Memory B cell (primary cell): ENCODE data around the gene CDADC1.

ENCODE experiments used
- ATAC-seq: fragments of 150-1000 bp; cut with Tn5 transposase; 2 replicates; pipeline ENCODE4 v1.10.0; 2021; ENCODE audit warnings: low read depth, mild to moderate bottlenecking, moderate library complexity
- DNase-seq, 2 donors: peaks; one replicate each; pipeline ENCODE4 v3.0.0; 2022; ENCODE audit warnings: low spot score in 2 of 2
- H3K27ac Mint-ChIP-seq: one replicate; pipeline ENCODE4 v1.8.0; 2022; ENCODE audit warnings: mild to moderate bottlenecking, moderate library complexity, mixed read lengths
- H3K27me3 Mint-ChIP-seq: one replicate; pipeline ENCODE4 v1.8.0; 2022; ENCODE audit warnings: mixed read lengths
- H3K36me3 Mint-ChIP-seq: one replicate; pipeline ENCODE4 v1.8.0; 2022; ENCODE audit warnings: mild to moderate bottlenecking, mixed read lengths
- H3K4me1 Mint-ChIP-seq: one replicate; pipeline ENCODE4 v1.8.0; 2022; ENCODE audit warnings: mixed read lengths
- H3K4me3 Mint-ChIP-seq: one replicate; pipeline ENCODE4 v1.8.0; 2022; ENCODE audit warnings: mild to moderate bottlenecking, moderate library complexity, mixed read lengths
- H3K9me3 Mint-ChIP-seq: one replicate; pipeline ENCODE4 v1.8.0; 2022; ENCODE audit warnings: mixed read lengths

The CDADC1 gene

GRCh38 chr13:49307365-49307764, 59.6 kb downstream of the CDADC1 start:
- H3K36me3 Mint-ChIP-seq, result peaks cover 4% of the 10 kb centered on the region
- DNase-seq, result no peak
- no peak for ATAC-seq
- H3K4me1 Mint-ChIP-seq, result peaks cover 7% of the 10 kb centered on the region
- H3K4me3 Mint-ChIP-seq, result no peak overlapping the region
- H3K27ac Mint-ChIP-seq, result no peak overlapping the region
- no peaks in the 10 kb centered on the region for H3K27me3 Mint-ChIP-seq
- H3K9me3 Mint-ChIP-seq, result no peaks in the 10 kb centered on the region

- ATAC-seq (no peak), DNase-seq (no peak)
- no peaks in the 10 kb centered on the region for H3K9me3 Mint-ChIP-seq
- no peak overlapping the region for H3K27ac Mint-ChIP-seq
- peaks cover 4% of the 10 kb centered on the region for H3K36me3 Mint-ChIP-seq
- H3K4me1 Mint-ChIP-seq, result peaks cover 4% of the 10 kb centered on the region
- H3K27me3 Mint-ChIP-seq, result no peaks in the 10 kb centered on the region
- no peak overlapping the region for H3K4me3 Mint-ChIP-seq
Measured at GRCh38 chr13:49308097-49308875, 60.6 kb downstream of the CDADC1 start.

DNA sequence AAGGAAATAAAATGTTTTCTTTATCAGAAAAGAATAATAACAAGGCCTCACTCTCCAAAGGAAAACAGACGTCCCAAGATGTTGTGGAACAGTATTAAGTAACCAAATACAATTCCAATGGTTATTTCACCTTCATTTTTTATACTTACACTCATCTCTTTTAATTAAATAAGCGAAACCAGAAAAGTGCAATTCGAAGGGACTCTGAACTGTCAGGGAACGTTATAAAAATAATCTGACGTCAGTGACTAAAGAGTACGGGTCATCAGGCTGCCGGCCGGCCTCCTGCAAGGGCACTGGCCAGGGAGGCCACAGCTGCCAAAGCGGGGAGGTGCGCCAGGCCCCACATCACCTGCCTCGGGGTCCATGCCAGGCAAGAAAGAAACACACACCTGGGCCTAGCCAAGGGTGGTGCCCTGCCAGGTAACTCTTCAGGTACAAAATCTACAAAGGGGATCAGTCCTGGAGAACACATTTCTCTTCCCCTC, 61.2 kb downstream of the CDADC1 start:
- no peak for ATAC-seq
- DNase-seq, result no peak
- Mint-ChIP-seq H3K4me3 (no peak overlapping the region), H3K4me1 (peaks cover 2% of the 10 kb centered on the region), H3K36me3 (peaks cover 4% of the 10 kb centered on the region), H3K27ac (no peak overlapping the region), H3K27me3 (no peaks in the 10 kb centered on the region), H3K9me3 (no peaks in the 10 kb centered on the region)

GRCh38 chr13:49310251-49310650, 62.5 kb downstream of the CDADC1 start:
- ATAC-seq (no peak), DNase-seq (no peak)
- Mint-ChIP-seq H3K27ac (no peak overlapping the region), H3K4me1 (peaks cover 2% of the 10 kb centered on the region), H3K9me3 (no peaks in the 10 kb centered on the region), H3K27me3 (no peaks in the 10 kb centered on the region), H3K4me3 (no peak overlapping the region), H3K36me3 (peaks cover 4% of the 10 kb centered on the region)

- no peaks in the 10 kb centered on the region for H3K4me1 Mint-ChIP-seq
Measured at GRCh38 chr13:49311816-49312215, 64.1 kb downstream of the CDADC1 start.

GRCh38 chr13:49314344-49314882, 66.7 kb downstream of the CDADC1 start:
- Mint-ChIP-seq H3K27ac (no peak overlapping the region), H3K4me3 (no peak overlapping the region), H3K9me3 (no peaks in the 10 kb centered on the region), H3K36me3 (peaks cover 7% of the 10 kb centered on the region), H3K4me1 (no peaks in the 10 kb centered on the region), H3K27me3 (no peaks in the 10 kb centered on the region)
- DNase-seq (no peak), ATAC-seq (no peak)

More at GRCh38 chr13:49311816-49312215, 64.1 kb downstream of the CDADC1 start:
- no peaks in the 10 kb centered on the region for H3K27me3 Mint-ChIP-seq
- H3K27ac Mint-ChIP-seq, result no peak overlapping the region
- DNase-seq (no peak), ATAC-seq (no peak)
- H3K9me3 Mint-ChIP-seq, result no peaks in the 10 kb centered on the region
- no peak overlapping the region for H3K4me3 Mint-ChIP-seq
- peaks cover 4% of the 10 kb centered on the region for H3K36me3 Mint-ChIP-seq

GRCh38 chr13:49315036-49315565, 67.4 kb downstream of the CDADC1 start:
- ATAC-seq, result no peak
- H3K27ac Mint-ChIP-seq, result no peak overlapping the region
- peaks cover 3% of the 10 kb centered on the region for H3K4me1 Mint-ChIP-seq
- H3K9me3 Mint-ChIP-seq, result no peaks in the 10 kb centered on the region
- DNase-seq, result no peak
- no peak overlapping the region for H3K4me3 Mint-ChIP-seq
- peaks cover 3% of the 10 kb centered on the region for H3K36me3 Mint-ChIP-seq
- H3K27me3 Mint-ChIP-seq, result no peaks in the 10 kb centered on the region

GRCh38 chr13:49315756-49316482, 68.2 kb downstream of the CDADC1 start:
- H3K4me1 Mint-ChIP-seq, result peaks cover 10% of the 10 kb centered on the region

DNA sequence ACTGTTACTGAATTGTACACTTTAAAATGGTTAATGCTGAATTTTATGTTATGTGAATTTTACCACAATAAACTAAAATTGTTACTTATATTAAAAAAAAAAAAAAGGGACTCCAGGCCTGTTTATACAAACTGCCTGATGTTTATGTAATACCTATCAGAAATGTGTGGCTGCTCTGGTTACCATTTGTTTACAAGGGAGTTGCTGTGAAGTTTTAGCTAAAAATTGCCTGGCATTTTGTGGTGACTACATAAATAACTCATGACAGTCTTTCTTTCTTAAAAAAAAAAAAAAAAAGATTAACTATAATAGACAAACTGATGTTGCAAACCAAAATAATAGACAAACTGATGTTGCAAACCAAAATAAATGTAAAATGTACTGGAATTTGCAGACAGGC, 71.8 kb downstream of the CDADC1 start:
- Mint-ChIP-seq H3K4me1 (peaks cover 12% of the 10 kb centered on the region), H3K36me3 (peaks cover 3% of the 10 kb centered on the region), H3K4me3 (no peak overlapping the region), H3K27me3 (no peaks in the 10 kb centered on the region), H3K9me3 (no peaks in the 10 kb centered on the region), H3K27ac (no peak overlapping the region)
- ATAC-seq, result no peak
- no peak for DNase-seq

More at GRCh38 chr13:49315756-49316482, 68.2 kb downstream of the CDADC1 start:
- Mint-ChIP-seq H3K4me3 (no peak overlapping the region), H3K27ac (no peak overlapping the region), H3K36me3 (peaks cover 3% of the 10 kb centered on the region), H3K9me3 (no peaks in the 10 kb centered on the region), H3K27me3 (no peaks in the 10 kb centered on the region)
- ATAC-seq (no peak), DNase-seq (no peak)

DNA sequence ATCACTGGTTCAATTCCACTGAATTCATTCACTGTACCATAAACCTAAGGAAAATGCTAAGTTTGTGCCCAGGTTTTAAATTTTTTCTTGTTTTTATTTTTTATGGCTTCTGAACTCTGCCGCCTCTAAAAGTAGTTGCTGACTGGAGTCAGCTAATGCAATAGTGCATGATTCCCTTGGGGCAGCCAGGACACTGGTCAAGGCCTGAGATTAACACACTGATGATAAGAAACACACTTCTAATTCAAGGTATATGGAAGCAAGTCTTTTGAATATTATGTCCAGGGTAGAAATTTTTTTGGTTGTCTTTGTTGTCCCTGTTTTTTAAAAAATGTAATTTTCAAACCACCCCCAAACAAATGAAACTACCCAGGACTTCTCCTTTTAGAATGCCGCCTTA, 72.2 kb downstream of the CDADC1 start:
- Mint-ChIP-seq H3K9me3 (no peaks in the 10 kb centered on the region), H3K27ac (peak overlapping the region; percentile 48), H3K36me3 (peaks cover 3% of the 10 kb centered on the region), H3K4me1 (peaks cover 12% of the 10 kb centered on the region), H3K27me3 (no peaks in the 10 kb centered on the region), H3K4me3 (no peak overlapping the region)
- DNase-seq (no peak), ATAC-seq (no peak)

DNA sequence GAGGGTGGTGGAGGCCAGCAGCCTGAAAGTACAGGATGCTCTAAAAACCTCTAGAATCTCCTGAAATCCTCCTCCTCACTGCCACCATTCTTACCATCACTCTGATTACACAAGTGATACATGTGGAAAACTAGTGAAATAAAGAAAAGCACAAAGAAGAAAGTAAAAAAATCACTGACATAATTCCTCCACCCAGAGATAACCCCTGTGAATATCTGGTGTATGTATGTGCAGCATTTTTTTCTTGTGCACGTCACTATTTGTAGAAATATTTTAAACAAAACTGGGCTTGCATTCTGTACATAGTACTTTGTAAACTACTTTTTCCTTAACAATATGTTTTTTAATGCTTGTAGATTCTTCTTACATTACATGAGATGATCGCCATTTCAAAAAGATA, 73.2 kb downstream of the CDADC1 start:
- no peak overlapping the region for H3K4me3 Mint-ChIP-seq
- no peaks in the 10 kb centered on the region for H3K9me3 Mint-ChIP-seq
- H3K27ac Mint-ChIP-seq, result peak overlapping the region; percentile 48
- DNase-seq (no peak), ATAC-seq (no peak)
- H3K27me3 Mint-ChIP-seq, result no peaks in the 10 kb centered on the region
- H3K4me1 Mint-ChIP-seq, result peaks cover 12% of the 10 kb centered on the region
- peaks cover 3% of the 10 kb centered on the region for H3K36me3 Mint-ChIP-seq

DNA sequence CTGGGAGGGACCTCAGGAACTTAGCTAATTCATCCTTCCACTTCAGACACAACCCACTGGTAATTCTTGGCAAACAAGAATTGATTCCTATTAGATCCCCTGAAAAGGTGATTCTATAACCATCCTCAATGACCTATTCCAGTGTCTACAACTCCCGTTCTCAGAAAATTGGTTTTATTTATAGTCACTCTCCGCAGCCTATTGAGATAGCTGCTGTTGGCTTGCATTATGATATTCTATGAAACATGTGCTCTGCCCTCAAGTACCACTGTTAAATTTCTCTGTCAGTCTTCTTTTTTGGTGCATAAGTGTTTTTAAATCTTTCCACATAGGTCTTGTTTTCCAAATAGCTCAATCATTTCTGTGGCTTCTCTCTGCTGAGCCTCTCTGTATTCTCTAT, 75.0 kb downstream of the CDADC1 start:
- DNase-seq (no peak), ATAC-seq (no peak)
- Mint-ChIP-seq H3K9me3 (no peaks in the 10 kb centered on the region), H3K4me1 (peaks cover 12% of the 10 kb centered on the region), H3K27ac (no peak overlapping the region), H3K36me3 (peaks cover 4% of the 10 kb centered on the region), H3K4me3 (no peak overlapping the region), H3K27me3 (no peaks in the 10 kb centered on the region)

DNA sequence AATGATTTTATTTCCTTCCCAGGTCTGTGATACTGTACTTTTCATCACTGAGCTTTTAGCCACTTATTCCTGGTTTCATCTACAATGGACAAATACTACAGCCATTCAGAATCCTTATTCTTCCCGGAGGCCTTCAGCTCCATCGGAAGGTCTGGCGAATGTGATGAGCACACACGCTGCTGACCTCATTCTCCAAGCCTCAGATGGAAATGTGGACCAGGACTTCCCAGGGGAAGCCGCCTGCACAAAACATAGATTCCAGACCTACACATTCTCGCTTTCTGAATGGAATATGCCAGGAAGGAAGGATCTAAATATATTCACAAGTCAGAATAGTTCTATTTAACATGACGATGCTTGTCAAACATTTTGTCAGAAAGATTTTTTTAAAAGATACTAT, 75.6 kb downstream of the CDADC1 start:
- DNase-seq (no peak), ATAC-seq (no peak)
- Mint-ChIP-seq H3K36me3 (peaks cover 1% of the 10 kb centered on the region), H3K27ac (no peak overlapping the region), H3K4me1 (peaks cover 12% of the 10 kb centered on the region), H3K9me3 (no peaks in the 10 kb centered on the region), H3K27me3 (no peaks in the 10 kb centered on the region), H3K4me3 (no peak overlapping the region)

GRCh38 chr13:49326222-49326917, 78.6 kb downstream of the CDADC1 start:
- no peaks in the 10 kb centered on the region for H3K9me3 Mint-ChIP-seq
- no peak for ATAC-seq
- H3K27ac Mint-ChIP-seq, result no peak overlapping the region
- DNase-seq, result no peak
- H3K4me3 Mint-ChIP-seq, result no peak overlapping the region
- peaks cover 7% of the 10 kb centered on the region for H3K36me3 Mint-ChIP-seq
- H3K27me3 Mint-ChIP-seq, result no peaks in the 10 kb centered on the region
- H3K4me1 Mint-ChIP-seq, result no peaks in the 10 kb centered on the region
